ENCODE results near the gene IAPP. TPM values are rescaled to one million over a fixed set of nuclear protein-coding genes. Genes with fewer than 3 reads are reported as not detected.
"Not testable (repeated sequence)": the region's sequence is repeated elsewhere in the genome, so short reads cannot be mapped to it uniquely, and the experiment has no call there.

Gene IAPP
- total RNA-seq, 1 experiment from 2014 or later = not detected

GRCh38 chr12:21413369-21414277 lies 40.9 kb downstream of the IAPP start:
- Histone ChIP-seq H3K4me1 (peaks cover 20% of the 10 kb centered on the region), H3K9me3 (no peaks in the 10 kb centered on the region), H3K27me3 (replicated peaks; ENCODE audit: control insufficient read depth, insufficient read depth, low read length) (no peaks in the 10 kb centered on the region), H3K4me3 (ENCODE audit: low read depth, low read length) (no peak overlapping the region), H3K36me3 (ENCODE audit: control insufficient read depth, insufficient read depth, low read length) (no peaks in the 10 kb centered on the region)
- intact Hi-C loops (cut with micrococcal nuclease; ENCODE audit: unreplicated experiment) = loop anchor here (2.0 kb wide), 1 partner anchor 23 kb away; the partner anchor contains the start of gene PYROXD1
- H3K27ac Mint-ChIP-seq (ENCODE audit: unreplicated experiment) = no peak overlapping the region
- no peak overlapping the region for H3K4me3 Mint-ChIP-seq (ENCODE audit: unreplicated experiment)
- no peak for TF ChIP-seq CTCF (IDR thresholded peaks at IDR 0.05; ENCODE audit: insufficient read depth in 1 of 2, low read depth in 1 of 2, low read length in 1 of 2, severe bottlenecking in 1 of 2, unreplicated experiment in 1 of 2)
- DNase-seq = peak; percentile 58 to 66
- H3K4me1 Mint-ChIP-seq (ENCODE audit: low read depth, unreplicated experiment) = peaks cover 18% of the 10 kb centered on the region
- H3K27me3 Mint-ChIP-seq (ENCODE audit: insufficient read depth, unreplicated experiment) = no peaks in the 10 kb centered on the region
- no peaks in the 10 kb centered on the region for H3K36me3 Mint-ChIP-seq (ENCODE audit: insufficient read depth, unreplicated experiment)
- CTCF ChIA-PET = interaction anchor here (0.9 to 1.1 kb wide), 2 partner anchors 24 to 96 kb away, joined by 3 read pairs; partner anchors contain the start of gene PYROXD1
- BruUV-seq (replicated peaks) = no TSS peak
- H3K9me3 Mint-ChIP-seq (ENCODE audit: unreplicated experiment) = no peaks in the 10 kb centered on the region
- POLR2A ChIA-PET = interaction anchor here (0.6 to 1.6 kb wide), 3 partner anchors 24 to 597 kb away, joined by 3 to 8 read pairs (median 5); partner anchors contain the start of gene PYROXD1

GRCh38 chr12:21416511-21417121 lies 43.9 kb downstream of the IAPP start:
- Mint-ChIP-seq H3K4me3 (ENCODE audit: unreplicated experiment) (peak overlapping the region; percentile 13), H3K4me1 (ENCODE audit: low read depth, unreplicated experiment) (peaks cover 18% of the 10 kb centered on the region), H3K27me3 (ENCODE audit: insufficient read depth, unreplicated experiment) (no peaks in the 10 kb centered on the region), H3K36me3 (ENCODE audit: insufficient read depth, unreplicated experiment) (no peaks in the 10 kb centered on the region), H3K9me3 (ENCODE audit: unreplicated experiment) (peaks cover 2% of the 10 kb centered on the region), H3K27ac (ENCODE audit: unreplicated experiment) (peak overlapping the region; percentile 15)
- Histone ChIP-seq H3K9me3 (no peaks in the 10 kb centered on the region), H3K36me3 (ENCODE audit: control insufficient read depth, insufficient read depth, low read length) (no peaks in the 10 kb centered on the region), H3K4me3 (ENCODE audit: low read depth, low read length) (no peak overlapping the region), H3K4me1 (peaks cover 20% of the 10 kb centered on the region), H3K27me3 (replicated peaks; ENCODE audit: control insufficient read depth, insufficient read depth, low read length) (no peaks in the 10 kb centered on the region)
- ChIA-PET POLR2A (no interaction called here), CTCF (no interaction called here)
- TF ChIP-seq CTCF (IDR thresholded peaks at IDR 0.05; ENCODE audit: insufficient read depth in 1 of 2, low read depth in 1 of 2, low read length in 1 of 2, severe bottlenecking in 1 of 2, unreplicated experiment in 1 of 2) = no peak
- no TSS peak for BruUV-seq (replicated peaks)
- no peak for DNase-seq
- intact Hi-C loops (cut with micrococcal nuclease; ENCODE audit: unreplicated experiment) = no loop called here

GRCh38 chr12:21418398-21418797 lies 45.7 kb downstream of the IAPP start:
- H3K27me3 Mint-ChIP-seq (ENCODE audit: insufficient read depth, unreplicated experiment); POLR2A ChIA-PET; DNase-seq; H3K9me3 ChIP-seq; H3K36me3 ChIP-seq (ENCODE audit: control insufficient read depth, insufficient read depth, low read length); intact Hi-C loops (cut with micrococcal nuclease; ENCODE audit: unreplicated experiment); H3K36me3 Mint-ChIP-seq (ENCODE audit: insufficient read depth, unreplicated experiment); BruUV-seq (replicated peaks); H3K27me3 ChIP-seq (replicated peaks; ENCODE audit: control insufficient read depth, insufficient read depth, low read length); H3K9me3 Mint-ChIP-seq (ENCODE audit: unreplicated experiment); CTCF ChIA-PET: not testable (repeated sequence)
- H3K4me3 Mint-ChIP-seq (ENCODE audit: unreplicated experiment) = peak overlapping the region; percentile 76
- H3K4me3 ChIP-seq (ENCODE audit: low read depth, low read length) = peak overlapping the region; percentile 58
- H3K4me1 Mint-ChIP-seq (ENCODE audit: low read depth, unreplicated experiment) = peaks cover 18% of the 10 kb centered on the region
- H3K27ac Mint-ChIP-seq (ENCODE audit: unreplicated experiment) = peak overlapping the region; percentile 85
- peaks cover 18% of the 10 kb centered on the region for H3K4me1 ChIP-seq

- CTCF ChIA-PET, POLR2A ChIA-PET: not testable (repeated sequence)
Observed at GRCh38 chr12:21419009-21419699, 46.5 kb downstream of the IAPP start.

More at GRCh38 chr12:21419009-21419699, 46.5 kb downstream of the IAPP start:
- intact Hi-C loops (cut with micrococcal nuclease; ENCODE audit: unreplicated experiment); H3K27me3 ChIP-seq (replicated peaks; ENCODE audit: control insufficient read depth, insufficient read depth, low read length); H3K36me3 Mint-ChIP-seq (ENCODE audit: insufficient read depth, unreplicated experiment); H3K9me3 Mint-ChIP-seq (ENCODE audit: unreplicated experiment); H3K36me3 ChIP-seq (ENCODE audit: control insufficient read depth, insufficient read depth, low read length); BruUV-seq (replicated peaks); H3K9me3 ChIP-seq; H3K27me3 Mint-ChIP-seq (ENCODE audit: insufficient read depth, unreplicated experiment): not testable (repeated sequence)
- Mint-ChIP-seq H3K4me1 (ENCODE audit: low read depth, unreplicated experiment) (peaks cover 18% of the 10 kb centered on the region), H3K27ac (ENCODE audit: unreplicated experiment) (peak overlapping the region; percentile 85), H3K4me3 (ENCODE audit: unreplicated experiment) (peak overlapping the region; percentile 76)
- H3K4me1 ChIP-seq = peaks cover 12% of the 10 kb centered on the region
- peak overlapping the region; percentile 58 for H3K4me3 ChIP-seq (ENCODE audit: low read depth, low read length)
- DNase-seq = peak; percentile 65 to 71

All from Caco-2 (cell line).